Stomach (tissue), 9 donors: ENCODE measurements around the gene CCDC32. TPM values are rescaled to one million over a fixed set of nuclear protein-coding genes. Genes with fewer than 3 reads are reported as not detected.

ENCODE experiments used
- DNase-seq, 2 donors: peaks; one replicate each; pipeline versions ENCODE4 v3.0.0 to v3.0.0-alpha.2; 2013 to 2019
- H3K27ac ChIP-seq, 5 donors: fragments of 200-600 bp in 4 of 5; sonication (generic) in 4 of 5; one replicate each; pipeline ENCODE4 v1.5.1; 2013 to 2019; ENCODE audit warnings: mild to moderate bottlenecking in 1 of 5, moderate library complexity in 1 of 5
- H3K27me3 ChIP-seq, 3 donors: fragments of 200-600 bp; sonication (generic); one replicate each; pipeline ENCODE4 v1.5.1; 2017 to 2019; ENCODE audit warnings: mixed run types in 1 of 3
- H3K36me3 ChIP-seq, 4 donors: fragments of 200-600 bp; sonication (generic); 1 replicate in 3 of 4; 2 replicates in 1 of 4; pipeline ENCODE4 v1.5.1; 2016 to 2019
- H3K4me1 ChIP-seq, 4 donors: fragments of 200-600 bp; sonication (generic); one replicate each; pipeline ENCODE4 v1.5.1; 2016 to 2019
- H3K4me3 ChIP-seq, 4 donors: fragments of 200-600 bp; sonication (generic) in 3 of 4; one replicate each; pipeline ENCODE4 v1.5.1; 2016 to 2019; ENCODE audit warnings: mild to moderate bottlenecking in 1 of 4
- H3K9me3 ChIP-seq, 4 donors: fragments of 200-600 bp; sonication (generic); one replicate each; pipeline ENCODE4 v1.5.1; 2016 to 2019
- EP300 ChIP-seq: sonication (generic); formaldehyde crosslinking; IDR thresholded peaks from one replicate; pipeline ENCODE4 v1.6.1; 2017; ENCODE audit warnings: antibody characterized with exemption
- POLR2A ChIP-seq, 4 donors: fragments of 450-650 bp; IDR thresholded peaks; one replicate each; pipeline ENCODE4 v1.6.1; 2016; ENCODE audit warnings: antibody characterized with exemption in 4 of 4, control low read depth in 2 of 4, mild to moderate bottlenecking in 1 of 4, moderate library complexity in 1 of 4
- POLR2AphosphoS5 ChIP-seq, 3 donors: sonication (generic); formaldehyde crosslinking; IDR thresholded peaks; one replicate each; pipeline ENCODE4 v1.6.1; 2016; ENCODE audit warnings: antibody characterized with exemption in 3 of 3
- WGBS, 5 donors: extraction: QIAGEN DNeasy Blood & Tissue Kit in 3 of 5; methylation state at CpG; one replicate each; pipeline versions ENCODE4 v1.1.5 to v1.1.7; 2013 to 2018; 5-methylcytosine and 5-hydroxymethylcytosine counted together
- intact Hi-C: fragments of 100-400 bp; cut with DNase I; formaldehyde crosslinking; loops from one replicate; pipeline ENCODE4 v1.15.1; 2023; ENCODE audit warnings: low total_unique reads
- polyA plus RNA-seq, 3 donors: library from polyadenylated mRNA; stranded (reverse); fragments of 200-250 nt; gene quantifications; one replicate each; pipeline ENCODE4 v1.2.3, GENCODE V29; 2013
- total RNA-seq, 5 donors: library from RNA; depleted of rRNA; stranded (reverse); fragments of >200 nt; gene quantifications; one replicate each; pipeline versions ENCODE4 v1.1.0 to v1.2.3, GENCODE V29; 2014 to 2016
- TF ChIP-seq, protein P1 (sequence below), 7 experiments: fragments of 450-650 bp in 4 of 7; fragments of 200-600 bp in 3 of 7; sonication (generic) in 3 of 7; IDR thresholded peaks; one replicate each; pipeline ENCODE4 v1.5.1; 2016 to 2019; ENCODE audit warnings: antibody characterized with exemption in 7 of 7, control low read depth in 2 of 7, mild to moderate bottlenecking in 1 of 7
- donor health status: healthy with polysubstance abuse.
- donor health status: Bipolar disorder and iron deficiency.
- donor health status: healthy.

CCDC32 gene
- total and polyA plus RNA-seq, 8 donors, result 12.3 to 65.7 (median 30.5) TPM

DNA sequence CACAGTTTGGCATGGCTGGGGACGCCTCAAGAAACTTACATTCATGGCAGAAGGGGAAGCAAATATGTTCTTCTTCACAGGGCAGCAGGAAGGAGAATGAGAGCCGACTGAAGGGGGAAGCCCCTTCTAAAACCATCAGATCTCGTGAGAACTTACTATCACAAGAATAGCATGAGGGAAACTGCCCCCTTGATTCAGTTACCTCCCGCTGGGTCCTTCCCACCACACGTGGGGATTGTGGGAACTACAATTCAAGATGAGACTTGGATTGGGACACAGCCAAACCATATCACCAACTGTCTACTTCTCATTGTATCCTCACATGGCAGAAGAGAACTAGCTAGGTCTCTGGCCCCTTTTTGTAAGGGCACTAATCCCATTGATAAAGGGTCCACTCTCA is 30.5 kb downstream of the CCDC32 start:
- H3K4me3 ChIP-seq, result no peak overlapping the region
- no peak overlapping the region for H3K27ac ChIP-seq
- H3K36me3 ChIP-seq, result peaks cover 0 to 17% (median 15%) of the 10 kb centered on the region in 4 donors
- TF ChIP-seq, protein P1, sequence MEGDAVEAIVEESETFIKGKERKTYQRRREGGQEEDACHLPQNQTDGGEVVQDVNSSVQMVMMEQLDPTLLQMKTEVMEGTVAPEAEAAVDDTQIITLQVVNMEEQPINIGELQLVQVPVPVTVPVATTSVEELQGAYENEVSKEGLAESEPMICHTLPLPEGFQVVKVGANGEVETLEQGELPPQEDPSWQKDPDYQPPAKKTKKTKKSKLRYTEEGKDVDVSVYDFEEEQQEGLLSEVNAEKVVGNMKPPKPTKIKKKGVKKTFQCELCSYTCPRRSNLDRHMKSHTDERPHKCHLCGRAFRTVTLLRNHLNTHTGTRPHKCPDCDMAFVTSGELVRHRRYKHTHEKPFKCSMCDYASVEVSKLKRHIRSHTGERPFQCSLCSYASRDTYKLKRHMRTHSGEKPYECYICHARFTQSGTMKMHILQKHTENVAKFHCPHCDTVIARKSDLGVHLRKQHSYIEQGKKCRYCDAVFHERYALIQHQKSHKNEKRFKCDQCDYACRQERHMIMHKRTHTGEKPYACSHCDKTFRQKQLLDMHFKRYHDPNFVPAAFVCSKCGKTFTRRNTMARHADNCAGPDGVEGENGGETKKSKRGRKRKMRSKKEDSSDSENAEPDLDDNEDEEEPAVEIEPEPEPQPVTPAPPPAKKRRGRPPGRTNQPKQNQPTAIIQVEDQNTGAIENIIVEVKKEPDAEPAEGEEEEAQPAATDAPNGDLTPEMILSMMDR (IDR thresholded peaks at IDR 0.05), result no peak
- no peak for TF ChIP-seq EP300
- no peak for TF ChIP-seq POLR2AphosphoS5 (IDR thresholded peaks at IDR 0.05)
- TF ChIP-seq POLR2A (IDR thresholded peaks at IDR 0.05), result no peak
- no peaks in the 10 kb centered on the region for H3K27me3 ChIP-seq
- H3K9me3 ChIP-seq, result no peaks in the 10 kb centered on the region
- WGBS, 5 donors, result 61 to 82% (median 72%) methylated on average over 5 of the region's 5 CpGs
- intact Hi-C loops, result no loop called here
- H3K4me1 ChIP-seq, result no peaks in the 10 kb centered on the region
- DNase-seq, result no peak

DNA sequence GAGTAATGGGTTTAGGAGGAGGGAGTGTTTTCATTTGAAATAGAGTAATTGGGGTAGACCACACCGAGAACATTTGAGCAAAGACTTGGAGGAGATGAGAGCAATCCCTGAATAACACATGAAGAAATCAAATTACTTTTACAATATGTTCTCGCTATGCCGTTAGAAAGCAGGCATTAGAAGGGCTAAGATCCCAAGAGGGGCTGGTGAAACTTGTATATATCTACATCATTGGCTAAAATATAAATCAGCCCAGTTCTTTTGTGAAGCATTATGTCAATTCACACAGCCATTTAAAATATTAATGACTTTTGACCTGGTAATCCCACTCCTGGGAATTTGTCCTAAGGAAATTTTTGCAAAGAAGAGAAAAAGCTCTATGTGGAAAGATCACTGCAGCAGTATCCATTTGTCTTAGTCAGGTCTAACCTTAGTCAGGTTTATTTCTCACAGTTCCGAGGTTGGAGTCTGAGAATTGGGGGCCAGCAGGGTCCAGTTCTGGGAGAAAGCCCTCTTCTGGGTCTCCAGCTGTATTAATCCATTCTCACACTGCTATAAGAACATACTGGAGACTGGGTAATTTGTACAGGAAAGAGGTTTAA is 31.0 kb downstream of the CCDC32 start:
- DNase-seq, result no peak
- 80 to 93% (median 91%) methylated on average over 4 of the region's 4 CpGs for WGBS, 5 donors
- Histone ChIP-seq H3K4me1 (no peaks in the 10 kb centered on the region), H3K27me3 (no peaks in the 10 kb centered on the region), H3K9me3 (no peaks in the 10 kb centered on the region), H3K36me3 (peaks cover 0 to 12% (median 10%) of the 10 kb centered on the region in 4 donors), H3K27ac (no peak overlapping the region), H3K4me3 (no peak overlapping the region)
- no peak for TF ChIP-seq EP300
- TF ChIP-seq, protein P1 (IDR thresholded peaks at IDR 0.05), result no peak
- TF ChIP-seq POLR2AphosphoS5 (IDR thresholded peaks at IDR 0.05), result no peak
- no peak for TF ChIP-seq POLR2A (IDR thresholded peaks at IDR 0.05)
- intact Hi-C loops, result no loop called here

DNA sequence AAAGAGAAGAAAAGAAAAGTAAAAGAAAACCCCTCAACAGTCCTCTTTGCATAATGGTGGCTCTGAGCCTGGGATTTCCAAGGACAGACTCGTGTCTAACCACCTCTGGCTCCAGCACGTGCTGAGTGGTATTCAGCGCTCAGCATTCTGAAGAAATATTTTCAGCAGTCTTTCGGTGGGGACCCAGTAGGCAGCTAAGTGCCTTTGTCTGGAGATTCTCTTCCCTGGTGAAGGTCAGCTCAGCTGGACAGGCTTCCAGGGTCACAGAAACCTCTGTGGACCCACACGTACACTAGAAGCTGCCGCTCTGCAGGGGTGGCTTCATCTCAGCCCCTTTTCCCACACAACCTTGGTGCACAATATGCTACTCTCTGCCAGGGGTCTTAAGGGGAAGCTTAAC is 36.0 kb downstream of the CCDC32 start:
- no peaks in the 10 kb centered on the region for H3K4me1 ChIP-seq
- no peaks in the 10 kb centered on the region for H3K9me3 ChIP-seq
- intact Hi-C loops, result no loop called here
- TF ChIP-seq POLR2AphosphoS5 (IDR thresholded peaks at IDR 0.05), result no peak
- TF ChIP-seq POLR2A (IDR thresholded peaks at IDR 0.05), result no peak
- TF ChIP-seq EP300, result no peak
- TF ChIP-seq, protein P1 (IDR thresholded peaks at IDR 0.05), result no peak
- WGBS, 5 donors, result 86 to 94% (median 91%) methylated on average over 6 of the region's 6 CpGs
- DNase-seq, result no peak
- no peaks in the 10 kb centered on the region for H3K36me3 ChIP-seq
- no peaks in the 10 kb centered on the region for H3K27me3 ChIP-seq
- no peak overlapping the region for H3K4me3 ChIP-seq
- no peak overlapping the region for H3K27ac ChIP-seq

DNA sequence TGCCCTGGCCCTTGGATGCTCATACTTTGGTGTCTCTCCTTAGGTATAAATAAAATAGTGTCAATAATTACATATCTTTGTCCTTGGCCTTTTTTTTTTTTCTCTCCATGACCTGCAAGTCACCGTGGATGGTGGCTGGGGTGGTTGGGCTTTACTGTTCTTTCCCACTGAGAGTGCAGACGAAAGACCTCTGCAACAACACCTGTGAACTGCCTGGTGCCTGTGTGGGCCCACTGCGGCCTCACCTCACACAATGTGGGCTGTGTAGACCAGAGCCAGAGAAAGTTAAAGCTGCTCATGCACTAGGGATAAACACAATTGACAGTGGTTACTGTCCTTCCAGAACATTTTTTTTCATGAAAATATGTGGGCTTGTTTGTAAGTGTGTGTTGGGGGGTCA is 39.0 kb downstream of the CCDC32 start:
- intact Hi-C loops, result no loop called here
- no peak for DNase-seq
- H3K27me3 ChIP-seq, result no peaks in the 10 kb centered on the region
- no peaks in the 10 kb centered on the region for H3K4me1 ChIP-seq
- no peak overlapping the region for H3K4me3 ChIP-seq
- WGBS, 5 donors, result 80 to 87% (median 83%) methylated on average over 3 of the region's 3 CpGs
- no peaks in the 10 kb centered on the region for H3K36me3 ChIP-seq
- no peak overlapping the region for H3K27ac ChIP-seq
- H3K9me3 ChIP-seq, result no peaks in the 10 kb centered on the region
- TF ChIP-seq, protein P1 (IDR thresholded peaks at IDR 0.05), result no peak
- TF ChIP-seq EP300 (no peak), POLR2A (IDR thresholded peaks at IDR 0.05) (no peak), POLR2AphosphoS5 (IDR thresholded peaks at IDR 0.05) (no peak)
